SHP77 treated with DMSO at 0.1 percent for 48 hours (cell line): ENCODE results near the gene TULP4.
"Not testable (repeated sequence)": the region's sequence is repeated elsewhere in the genome, so short reads cannot be mapped to it uniquely, and the experiment has no call there.

ENCODE experiments used
- DNase-seq: peaks from one replicate; lab custom pipeline; 2025; lab: John Stamatoyannopoulos, UW

TULP4 gene

GRCh38 chr6:158531566-158531965 lies 219.3 kb downstream of the TULP4 start:
- no peak for DNase-seq

GRCh38 chr6:158531970-158532369 lies 219.7 kb downstream of the TULP4 start:
- no peak for DNase-seq

DNA sequence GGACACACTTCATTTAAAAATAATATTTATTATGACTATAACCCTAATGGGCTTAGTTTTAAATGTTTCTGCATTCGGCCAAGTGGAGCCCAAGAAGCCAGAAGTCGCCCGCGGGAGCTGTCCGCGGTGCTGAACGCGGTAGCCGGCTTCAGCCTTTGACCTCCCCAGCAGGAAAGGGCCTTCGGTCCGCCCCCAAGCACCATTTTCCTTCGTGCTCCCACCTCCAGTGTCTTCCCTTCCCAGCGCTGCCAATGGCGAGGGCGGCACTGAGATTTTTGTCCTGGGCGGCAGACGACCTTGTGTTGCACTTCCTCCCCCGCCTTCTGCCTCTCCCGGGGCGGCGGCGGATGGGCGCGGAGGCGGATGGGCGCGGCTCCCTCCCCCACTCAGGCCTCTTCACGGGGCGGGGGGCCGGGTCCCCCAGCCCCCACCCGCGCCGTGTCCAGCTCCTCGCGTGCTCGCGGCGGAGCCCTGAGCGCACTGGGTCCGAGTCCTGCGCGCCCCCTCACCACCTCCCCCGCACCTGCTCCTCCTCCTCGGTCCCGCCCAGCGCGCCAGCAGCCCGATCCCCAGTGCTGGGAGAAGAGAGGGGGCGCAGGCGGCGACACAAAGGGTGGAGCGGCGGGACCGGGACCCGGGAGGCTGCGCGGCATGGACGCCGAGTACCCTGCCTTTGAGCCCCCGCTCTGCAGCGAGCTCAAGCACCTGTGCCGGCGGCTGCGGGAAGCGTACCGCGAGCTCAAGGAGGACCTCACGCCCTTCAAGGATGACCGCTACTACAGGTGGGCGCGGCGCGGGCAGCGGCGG lies 224.0 kb downstream of the TULP4 start:
- peak; percentile 66 for DNase-seq

GRCh38 chr6:158536891-158537798 lies 224.9 kb downstream of the TULP4 start:
- peak; percentile 60 for DNase-seq

GRCh38 chr6:158538741-158539140 lies 226.5 kb downstream of the TULP4 start:
- no peak for DNase-seq

DNA sequence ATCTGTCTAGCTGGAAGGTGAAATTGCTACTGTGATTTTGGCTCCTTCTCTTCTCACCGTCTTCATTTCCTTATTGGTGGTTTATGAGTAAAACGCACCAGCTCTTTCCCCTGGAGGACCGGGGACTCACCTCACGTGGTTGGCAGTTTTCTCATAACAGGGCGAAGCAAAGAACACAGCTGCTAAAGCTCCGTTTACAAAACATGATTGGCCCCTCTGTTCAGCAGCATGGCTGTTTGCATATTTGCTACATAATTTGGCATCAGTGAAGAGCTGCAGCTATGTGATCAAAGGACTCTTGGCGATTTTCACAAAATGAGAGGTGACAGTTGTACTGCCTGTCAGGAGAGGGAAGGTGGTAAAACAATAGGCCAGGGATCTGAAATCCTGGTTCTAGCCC lies 227.1 kb downstream of the TULP4 start:
- DNase-seq, result no peak

DNA sequence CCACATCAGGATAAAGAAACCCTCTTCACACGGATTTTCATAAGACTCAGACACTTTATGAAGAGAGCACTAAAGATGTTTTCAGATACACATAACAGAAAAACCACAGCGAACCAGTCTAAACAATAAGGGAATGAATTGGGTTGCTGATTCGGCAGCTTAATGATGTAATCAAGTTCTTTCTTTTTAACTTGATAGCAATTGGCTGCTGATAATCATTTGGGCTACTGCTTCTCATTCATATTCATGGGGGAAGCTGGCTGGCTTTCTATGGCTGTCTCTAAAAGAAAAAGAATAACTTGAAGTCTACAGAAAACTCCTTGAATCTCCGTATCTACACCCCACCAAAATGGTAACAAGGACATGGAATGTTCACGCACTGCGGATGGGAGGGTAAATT lies 227.6 kb downstream of the TULP4 start:
- no peak for DNase-seq

DNA sequence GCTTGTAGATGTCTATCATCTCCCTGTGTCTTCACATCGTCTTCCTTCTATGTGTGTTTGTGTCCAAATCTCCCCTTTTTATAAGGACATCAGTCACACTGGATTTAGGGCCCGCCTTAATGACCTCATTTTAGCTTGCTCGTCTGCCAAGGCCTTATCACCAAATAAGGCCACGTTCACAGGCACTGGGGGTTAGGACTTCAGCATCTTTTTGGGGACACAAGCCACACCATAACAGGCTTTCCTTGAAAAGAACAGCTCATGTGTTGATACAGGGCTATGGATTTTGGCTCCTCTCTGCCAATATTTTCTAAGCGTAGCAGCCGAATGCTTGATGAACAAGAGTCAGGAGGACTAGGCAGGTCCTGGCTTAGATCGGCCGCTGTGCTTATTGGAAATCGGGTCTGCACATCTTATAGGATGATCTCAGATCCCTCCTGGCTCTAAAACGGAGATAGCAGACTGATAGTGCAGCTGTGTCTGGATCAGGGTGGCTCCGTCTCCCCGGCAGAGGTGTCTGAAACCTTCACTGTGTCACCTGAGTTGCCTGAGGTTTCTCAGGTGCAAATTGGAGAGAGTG lies 231.4 kb downstream of the TULP4 start:
- DNase-seq, result no peak

GRCh38 chr6:158544428-158544827 lies 232.2 kb downstream of the TULP4 start:
- DNase-seq, result no peak

- no peak for DNase-seq
Observed at GRCh38 chr6:158545043-158545966, 233.0 kb downstream of the TULP4 start.

GRCh38 chr6:158548418-158549161 lies 236.3 kb downstream of the TULP4 start:
- DNase-seq, result peak; percentile 98

DNA sequence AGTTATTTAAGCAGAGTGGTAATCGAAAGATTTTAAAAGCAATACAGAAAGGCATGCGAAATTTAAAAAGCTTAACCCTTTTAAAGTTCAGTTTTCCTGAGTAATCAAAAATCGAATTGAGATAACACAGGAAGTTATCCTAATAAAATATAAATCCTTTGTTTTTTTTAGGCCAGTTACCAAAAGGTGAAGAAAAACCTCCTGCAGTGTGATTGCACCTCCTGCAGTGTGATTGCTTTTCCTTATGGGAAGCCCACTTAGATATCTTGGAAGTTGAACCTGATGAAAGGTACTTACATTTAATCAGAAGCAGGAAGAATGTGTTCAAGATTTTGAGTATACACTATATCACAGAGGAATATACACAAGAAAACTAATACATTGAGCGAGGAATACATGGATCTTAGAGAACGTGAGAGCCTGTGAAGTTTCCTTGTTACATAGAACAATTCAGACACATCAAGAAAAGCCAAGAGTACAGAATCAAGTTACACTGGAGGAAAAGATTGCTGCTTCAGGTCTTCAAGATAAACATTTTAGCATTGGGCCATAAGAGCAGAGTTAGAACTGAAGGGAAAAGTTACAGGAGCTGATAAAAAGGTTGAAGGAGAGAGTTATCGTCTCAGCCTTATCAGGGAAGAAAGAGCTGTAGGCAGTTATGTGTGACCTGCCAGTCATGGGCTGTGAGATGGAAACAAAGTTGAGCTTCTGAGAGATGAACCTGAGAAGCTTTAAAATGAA lies 240.0 kb downstream of the TULP4 start:
- DNase-seq, result no peak

GRCh38 chr6:158552796-158553138 lies 240.5 kb downstream of the TULP4 start:
- DNase-seq, result no peak

DNA sequence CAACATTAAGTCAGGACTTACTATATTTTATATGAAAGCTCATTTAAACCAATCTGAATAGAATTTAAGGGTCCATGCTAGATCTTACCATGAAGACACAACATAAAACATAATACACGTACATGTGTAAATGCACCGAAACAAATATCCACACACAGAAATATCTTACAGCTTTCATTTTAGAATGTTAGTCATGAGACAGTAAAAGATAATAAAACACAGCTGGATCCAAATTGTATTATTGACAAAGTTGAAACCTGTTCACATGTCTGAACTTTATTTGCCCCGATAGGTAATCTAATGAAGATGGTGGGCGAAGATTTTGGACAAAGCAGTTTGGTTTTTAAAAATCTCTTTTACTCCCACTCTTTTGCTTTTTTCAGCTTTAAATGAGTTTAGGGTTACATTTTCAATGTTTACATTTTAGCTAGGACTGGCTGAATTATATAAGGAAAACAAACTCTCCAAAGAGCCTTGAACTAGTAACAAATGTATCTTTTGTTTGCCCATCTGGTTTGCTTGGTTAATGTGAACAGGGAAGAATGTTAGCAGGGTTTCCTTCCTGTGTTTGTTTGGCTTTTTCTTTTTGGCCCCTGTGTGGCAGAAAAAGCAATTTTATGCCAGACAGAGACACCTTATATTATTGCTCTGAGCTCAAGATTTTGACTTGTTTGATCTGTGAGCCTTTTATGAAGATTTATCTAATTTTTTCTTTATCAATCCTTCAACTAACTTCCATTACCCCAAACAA lies 242.5 kb downstream of the TULP4 start:
- DNase-seq, result no peak

DNA sequence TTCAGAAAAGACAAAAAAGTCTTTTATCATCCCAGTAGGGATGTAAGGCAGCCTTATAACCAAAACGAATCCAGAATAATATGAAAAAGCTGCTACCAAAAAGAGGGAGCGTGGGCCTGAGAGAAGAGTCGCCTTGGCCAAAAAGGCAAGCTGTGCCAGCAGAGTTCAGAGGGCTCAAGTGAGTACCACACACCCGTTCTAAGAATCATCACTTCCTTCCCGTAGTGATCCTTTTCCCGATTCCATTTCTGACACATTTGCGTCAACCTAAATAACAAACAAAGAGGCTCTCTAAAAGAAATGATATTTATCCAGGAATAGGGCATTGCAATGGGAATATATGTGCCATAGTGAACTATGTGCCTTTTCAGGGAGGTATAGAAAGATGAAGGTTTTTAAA lies 243.8 kb downstream of the TULP4 start:
- no peak for DNase-seq

DNA sequence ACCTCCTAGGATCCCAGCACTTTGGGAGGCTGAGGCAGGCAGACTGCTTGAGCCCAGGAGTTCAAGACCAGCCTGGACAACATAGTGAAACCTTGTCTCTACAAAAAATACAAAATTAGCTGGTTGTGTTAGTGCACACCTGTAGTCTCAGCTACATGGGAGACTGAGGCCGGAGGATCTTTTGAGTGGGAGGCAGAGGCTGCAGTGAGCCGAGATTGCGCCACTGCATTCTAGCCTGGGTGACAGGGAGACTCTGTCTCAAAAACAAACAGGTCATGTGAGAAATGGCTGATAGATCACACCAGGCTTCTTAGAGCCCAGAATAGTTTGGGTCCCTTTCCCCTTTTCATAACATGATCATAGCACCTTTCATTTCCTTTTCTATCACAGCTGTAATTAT lies 244.8 kb downstream of the TULP4 start:
- DNase-seq, result not testable (repeated sequence)

GRCh38 chr6:158557927-158558326 lies 245.7 kb downstream of the TULP4 start:
- no peak for DNase-seq

DNA sequence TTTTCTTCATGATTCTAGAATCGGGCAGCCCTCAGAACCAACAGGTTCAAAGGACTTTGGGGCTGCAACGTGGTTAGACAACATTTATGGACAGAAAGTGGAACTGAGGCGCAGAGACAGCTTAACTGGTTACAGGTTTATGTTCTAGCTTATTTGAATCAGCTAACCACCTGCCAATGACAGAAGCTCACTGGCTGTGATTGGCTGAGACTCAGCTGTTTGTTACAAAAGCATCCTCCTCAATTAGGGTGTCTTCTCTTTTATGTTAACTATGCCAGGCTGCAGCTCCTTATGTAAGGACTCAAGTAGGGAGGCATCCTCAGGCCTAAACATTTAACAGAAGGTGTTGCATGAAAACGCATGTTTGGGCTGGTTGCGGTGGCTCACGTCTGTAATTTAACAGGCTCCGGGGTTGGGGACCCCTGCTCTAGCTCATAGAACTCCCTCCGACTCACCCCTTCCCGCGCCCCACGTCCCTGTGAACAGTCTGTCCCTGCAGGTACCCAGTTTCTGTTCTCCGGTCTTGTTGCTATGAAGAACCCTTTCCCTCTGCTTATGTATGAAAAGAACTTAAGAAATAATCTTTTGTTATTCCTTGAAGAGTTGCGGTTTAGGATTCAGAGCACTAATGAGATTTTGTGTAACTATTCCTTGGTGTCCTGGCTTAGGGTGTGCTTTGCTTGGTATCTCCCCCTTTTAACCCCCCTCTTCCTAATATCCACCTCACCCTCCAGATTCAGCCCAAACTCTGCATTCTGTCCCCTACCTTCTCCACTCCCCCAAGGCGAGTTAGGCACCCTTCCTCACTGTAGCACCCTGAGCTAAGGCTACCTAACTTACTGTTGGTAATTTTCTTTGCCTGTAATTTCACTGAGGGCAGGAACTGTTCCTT lies 246.4 kb downstream of the TULP4 start:
- no peak for DNase-seq
